Common myeloid progenitor, CD34-positive (primary cell): ENCODE data around the gene MMS19.

Experiments
- CTCF ChIA-PET: fragments of 350-600 bp; sonication (Branson Sonifier 250); formaldehyde crosslinking; loops from one replicate; lab custom pipeline; 2021; ENCODE audit warnings: antibody characterized with exemption; lab: Charles Lee
- POLR2A ChIA-PET: fragments of 350-600 bp; sonication (Branson Sonifier 250); formaldehyde crosslinking; loops from one replicate; lab custom pipeline; 2021; ENCODE audit warnings: antibody characterized with exemption; lab: Charles Lee
- DNase-seq, 3 donors: peaks; one replicate each; pipeline versions ENCODE4 v3.0.0 to v3.0.0-alpha.2; 2013
- H3K27ac ChIP-seq, 2 experiments: 1 replicate in 1 of 2; 2 replicates in 1 of 2; pipeline ENCODE4 v1.7.0; 2013; ENCODE audit warnings: inconsistent platforms in 2 of 2, low read length in 2 of 2, mild to moderate bottlenecking in 2 of 2, low read depth in 1 of 2, moderate library complexity in 1 of 2; ENCODE audit not compliant: severe bottlenecking in 2 of 2, insufficient read depth in 1 of 2, poor library complexity in 1 of 2
- H3K27me3 ChIP-seq, 5 experiments: replicated peaks in 2 of 5; 1 replicate in 3 of 5; 2 replicates in 2 of 5; pipeline versions ENCODE4 v1.6.1 to v1.7.0; 2013; ENCODE audit warnings: low read length in 4 of 5, mild to moderate bottlenecking in 2 of 5, moderate library complexity in 2 of 5, inconsistent platforms in 1 of 5; ENCODE audit not compliant: insufficient read depth in 5 of 5, control insufficient read depth in 4 of 5
- H3K36me3 ChIP-seq, 4 experiments: 1 replicate in 2 of 4; 2 replicates in 2 of 4; pipeline versions ENCODE4 v1.6.1 to v1.7.0; 2013; ENCODE audit warnings: low read length in 3 of 4, control low read depth in 1 of 4, mild to moderate bottlenecking in 1 of 4; ENCODE audit not compliant: control insufficient read depth in 4 of 4, insufficient read depth in 4 of 4
- H3K4me1 ChIP-seq, 4 experiments: 1 replicate in 3 of 4; 2 replicates in 1 of 4; pipeline versions ENCODE4 v1.6.1 to v1.7.1; 2013; ENCODE audit warnings: low read length in 3 of 4, mild to moderate bottlenecking in 3 of 4, control low read depth in 1 of 4, inconsistent platforms in 1 of 4, moderate library complexity in 1 of 4; ENCODE audit not compliant: control insufficient read depth in 4 of 4, insufficient read depth in 4 of 4; ENCODE audit errors: control extremely low read depth in 1 of 4
- H3K4me3 ChIP-seq, 7 experiments: 1 replicate in 4 of 7; 2 replicates in 3 of 7; pipeline versions ENCODE4 v1.5.1 to v1.7.0; 2013; ENCODE audit warnings: mild to moderate bottlenecking in 7 of 7, low read length in 6 of 7, moderate library complexity in 6 of 7, inconsistent platforms in 2 of 7, low read depth in 2 of 7, control low read depth in 1 of 7; ENCODE audit not compliant: insufficient read depth in 4 of 7, control insufficient read depth in 1 of 7; ENCODE audit errors: extremely low read depth in 1 of 7
- H3K9me3 ChIP-seq, 5 experiments: 1 replicate in 4 of 5; 2 replicates in 1 of 5; pipeline versions ENCODE4 v1.6.1 to v1.7.1; 2013; ENCODE audit warnings: low read length in 4 of 5, mild to moderate bottlenecking in 2 of 5, inconsistent platforms in 1 of 5, low read depth in 1 of 5, moderate library complexity in 1 of 5; ENCODE audit not compliant: control insufficient read depth in 4 of 5, insufficient read depth in 2 of 5; ENCODE audit errors: control extremely low read depth in 1 of 5
- WGBS: methylation state at CpG from one replicate; pipeline ENCODE4 v1.1.5; 2013; ENCODE audit not compliant: insufficient coverage; 5-methylcytosine and 5-hydroxymethylcytosine counted together

MMS19 gene

DNA sequence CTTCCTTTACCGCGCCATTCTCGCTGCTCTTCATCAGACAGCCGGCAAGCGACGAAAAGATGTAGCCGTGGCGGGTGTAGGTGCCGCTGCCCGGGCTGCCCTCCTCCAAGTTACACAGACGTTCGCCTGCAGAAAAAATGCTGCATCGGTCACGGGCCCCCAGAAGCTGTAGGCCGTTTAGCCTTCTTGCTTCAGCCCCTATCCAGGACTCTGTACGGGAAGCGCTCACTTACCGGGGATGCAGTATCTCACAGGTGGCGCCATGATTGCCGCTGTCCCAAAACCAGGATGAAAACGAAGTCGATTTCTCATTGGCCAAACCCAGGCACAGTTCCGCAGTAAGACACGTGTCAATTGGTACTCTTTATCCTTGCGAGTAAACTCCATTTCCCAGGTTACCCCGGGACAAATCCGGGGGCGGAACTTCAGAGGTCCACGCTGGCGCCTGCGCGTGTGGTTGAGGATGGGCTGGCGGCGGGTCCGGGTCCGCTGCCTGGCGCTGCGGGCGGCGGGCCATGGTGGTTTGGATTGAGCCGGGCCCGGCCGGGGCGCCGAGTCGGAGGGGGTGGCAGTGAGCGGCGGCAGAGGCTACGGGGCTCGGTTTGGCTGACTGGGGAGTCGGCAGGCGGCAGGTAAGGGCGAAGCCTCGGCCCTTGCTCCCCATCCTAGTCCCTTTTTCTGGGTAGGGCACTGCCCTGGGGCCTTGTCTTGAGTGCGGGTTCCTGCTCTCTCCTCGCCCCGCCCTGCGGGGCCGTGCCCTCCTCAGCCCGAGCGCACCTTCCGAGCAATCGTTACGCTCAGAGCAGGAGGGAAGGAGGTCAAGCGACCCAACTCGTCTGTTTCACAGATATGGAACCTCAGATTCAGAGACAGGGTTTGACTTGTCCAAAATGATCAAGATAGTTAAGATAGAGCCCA lies 52.2 kb downstream of the MMS19 start, which contains the start of the genes EXOSC1 and ZDHHC16:
EXOSC1 (minus strand) TSS at position 285 of the 918 bp plus-strand sequence; CDS start at position 264, 21 bp downstream.
ZDHHC16 (plus strand) TSS at position 454 of the 918 bp plus-strand sequence. CDS start 5,501 bp downstream, outside the sequence.
- H3K36me3 ChIP-seq = peaks cover 2 to 20% (median 9%) of the 10 kb centered on the region in 4 experiments
- H3K9me3 ChIP-seq = no peaks in the 10 kb centered on the region
- H3K4me1 ChIP-seq = peaks cover 9 to 30% (median 19%) of the 10 kb centered on the region in 4 experiments
- CTCF ChIA-PET = interaction anchor here (1.1 to 1.5 kb wide), 5 partner anchors 9 to 181 kb away, joined by 3 to 4 read pairs (median 3); partner anchors contain the start of gene RRP12
- WGBS = under 1% methylated on average over 62 of the region's 66 CpGs
- peak within 1 kb of the TSS; percentile 64 to 79 for H3K27ac ChIP-seq
- H3K4me3 ChIP-seq = peak within 1 kb of the TSS; percentile 86 to 99 (median 92)
- no peaks in the 10 kb centered on the region for H3K27me3 ChIP-seq
- DNase-seq = peak; percentile 92 to 96 (median 94)
- POLR2A ChIA-PET = no interaction called here

DNA sequence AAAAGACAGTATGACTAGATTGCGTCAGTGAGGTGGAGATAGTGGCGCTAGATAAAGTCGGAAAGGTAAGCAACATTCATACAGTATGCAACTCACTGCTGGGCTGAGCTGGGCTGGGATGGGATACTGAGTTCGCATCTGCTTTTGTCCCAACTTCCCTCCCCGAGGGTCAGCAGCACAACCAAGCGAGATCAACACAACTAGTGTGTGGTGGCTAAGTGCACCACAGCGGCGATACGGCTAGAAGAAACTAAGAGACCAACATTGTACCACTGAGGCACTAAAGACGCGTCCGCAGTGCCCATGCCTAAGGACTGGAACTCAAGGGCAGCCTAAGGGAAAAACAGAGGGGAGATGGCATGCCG lies 52.9 kb downstream of the MMS19 start:
- ChIA-PET POLR2A (no interaction called here), CTCF (interaction anchor here (0.7 to 1.5 kb wide), 7 partner anchors 9 to 44 kb away, joined by 3 to 4 read pairs (median 3); partner anchors contain the start of gene RRP12)
- H3K27ac ChIP-seq = peak overlapping the region; percentile 64 to 79
- WGBS = 5% methylated on average over 11 of the region's 13 CpGs
- peaks cover 9 to 30% (median 19%) of the 10 kb centered on the region in 4 experiments for H3K4me1 ChIP-seq
- peaks cover 0 to 17% (median 11%) of the 10 kb centered on the region in 4 experiments for H3K36me3 ChIP-seq
- DNase-seq = no peak
- H3K9me3 ChIP-seq = no peaks in the 10 kb centered on the region
- H3K27me3 ChIP-seq = no peaks in the 10 kb centered on the region
- H3K4me3 ChIP-seq = peak overlapping the region; percentile 86 to 99 (median 92)

DNA sequence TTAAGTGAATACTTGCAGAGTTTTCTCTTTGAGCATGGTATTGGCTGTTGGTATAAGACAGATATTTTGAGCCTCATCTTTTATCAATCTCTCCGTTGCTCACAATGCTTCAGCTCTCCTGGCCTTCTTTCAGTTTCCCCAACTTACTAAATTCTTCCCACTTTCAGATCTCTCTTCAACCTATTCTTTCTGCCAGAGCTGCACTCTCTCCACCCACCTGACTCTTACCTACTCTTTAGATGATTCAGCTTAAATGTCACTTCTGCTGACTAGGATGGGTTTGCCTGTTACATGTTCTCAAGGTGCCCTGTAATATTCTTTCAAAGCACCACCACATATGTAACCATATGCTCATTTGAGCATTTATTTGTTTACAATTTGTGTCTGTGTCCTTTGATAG lies 54.0 kb downstream of the MMS19 start:
- Histone ChIP-seq H3K4me3 (no peak overlapping the region), H3K9me3 (no peaks in the 10 kb centered on the region), H3K36me3 (peaks cover 2 to 18% (median 15%) of the 10 kb centered on the region in 4 experiments), H3K27ac (no peak overlapping the region), H3K27me3 (no peaks in the 10 kb centered on the region), H3K4me1 (peaks cover 9 to 30% (median 19%) of the 10 kb centered on the region in 4 experiments)
- DNase-seq = no peak
- POLR2A ChIA-PET = no interaction called here
- WGBS = 100% methylated on average over 1 of the region's 1 CpG
- CTCF ChIA-PET = interaction anchor here (0.7 to 1.5 kb wide), 6 partner anchors 11 to 44 kb away, joined by 3 to 4 read pairs (median 4); no protein-coding TSS in a partner anchor

DNA sequence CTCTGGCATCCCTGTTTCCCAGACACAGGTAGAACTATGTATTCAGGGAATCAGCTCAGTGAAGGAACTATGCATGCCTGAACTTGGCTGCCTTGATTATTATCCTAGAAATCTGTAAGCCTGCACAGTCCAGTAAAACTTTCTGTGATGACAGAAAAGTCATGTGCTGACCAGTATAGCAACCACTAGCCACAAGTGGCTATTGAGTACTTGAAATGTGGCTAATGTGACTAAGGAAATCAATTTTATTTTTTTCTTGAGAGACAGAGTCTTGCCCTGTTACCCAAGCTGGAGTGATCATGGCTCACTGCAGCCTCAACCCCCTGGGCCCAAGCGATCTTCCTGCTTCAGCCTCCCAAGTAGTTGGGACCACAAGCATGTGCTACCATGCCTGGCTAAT lies 55.9 kb downstream of the MMS19 start:
- Histone ChIP-seq H3K27me3 (no peaks in the 10 kb centered on the region), H3K9me3 (no peaks in the 10 kb centered on the region), H3K4me1 (peaks cover 9 to 24% (median 19%) of the 10 kb centered on the region in 4 experiments), H3K27ac (no peak overlapping the region), H3K36me3 (peaks cover 2 to 30% (median 24%) of the 10 kb centered on the region in 4 experiments), H3K4me3 (no peak overlapping the region)
- ChIA-PET POLR2A (no interaction called here), CTCF (interaction anchor here (0.6 to 1.4 kb wide), 4 partner anchors 8 to 39 kb away, joined by 3 to 6 read pairs (median 3); no protein-coding TSS in a partner anchor)
- no peak for DNase-seq
- 100% methylated on average over 1 of the region's 1 CpG for WGBS

DNA sequence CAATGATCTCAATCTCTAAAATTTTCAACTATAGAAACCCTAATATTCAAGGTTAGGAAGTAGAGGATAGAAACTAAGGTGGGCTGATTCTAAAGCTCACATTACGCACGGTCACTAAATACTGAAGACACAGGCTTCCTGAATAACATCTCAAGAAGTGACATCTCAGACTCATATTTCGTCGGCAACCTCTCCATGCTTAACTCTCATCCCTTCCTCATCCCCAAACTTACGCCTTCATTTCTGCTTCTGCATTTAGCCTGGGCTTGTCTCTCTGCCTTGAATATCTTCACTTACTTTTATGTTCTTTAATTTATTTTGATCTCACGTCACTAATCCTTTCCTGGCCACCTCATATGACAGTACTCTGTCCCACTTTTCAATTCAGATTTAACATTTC lies 63.0 kb downstream of the MMS19 start:
- Histone ChIP-seq H3K4me1 (no peaks in the 10 kb centered on the region), H3K4me3 (no peak overlapping the region), H3K27ac (no peak overlapping the region), H3K9me3 (no peaks in the 10 kb centered on the region), H3K36me3 (peaks cover 13 to 71% (median 53%) of the 10 kb centered on the region in 4 experiments), H3K27me3 (no peaks in the 10 kb centered on the region)
- ChIA-PET POLR2A (no interaction called here), CTCF (interaction anchor here (1.1 kb wide), 1 partner anchor 10 kb away, joined by 3 read pairs; no protein-coding TSS in a partner anchor)
- WGBS = 100% methylated on average over 3 of the region's 6 CpGs
- DNase-seq = no peak

DNA sequence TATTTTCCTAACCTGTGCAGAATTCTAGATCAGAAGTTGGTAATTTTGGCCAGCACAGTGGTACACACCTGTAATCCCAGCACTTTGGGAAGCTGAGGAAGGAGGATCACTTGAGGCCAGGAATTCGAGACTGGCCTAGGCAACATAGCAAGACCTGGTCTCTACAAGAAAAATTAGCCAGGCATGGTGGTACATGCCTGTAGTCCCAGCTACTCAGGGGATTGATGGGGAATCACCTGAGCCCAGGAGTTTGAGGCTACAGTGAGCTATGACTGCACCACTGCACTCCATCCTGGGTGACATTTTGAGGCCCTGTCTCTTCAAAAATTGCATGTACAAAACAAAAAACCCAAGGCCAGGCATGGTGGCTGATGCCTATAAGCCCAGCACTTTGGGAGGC lies 63.7 kb downstream of the MMS19 start:
- H3K4me3 ChIP-seq = no peak overlapping the region
- DNase-seq = no peak
- peaks cover 11 to 70% (median 57%) of the 10 kb centered on the region in 4 experiments for H3K36me3 ChIP-seq
- ChIA-PET CTCF (interaction anchor here (1.1 to 2.2 kb wide), 3 partner anchors 8 to 21 kb away, joined by 3 to 10 read pairs (median 3); no protein-coding TSS in a partner anchor), POLR2A (no interaction called here)
- H3K9me3 ChIP-seq = no peaks in the 10 kb centered on the region
- H3K4me1 ChIP-seq = no peaks in the 10 kb centered on the region
- WGBS = 100% methylated on average over 1 of the region's 1 CpG
- no peaks in the 10 kb centered on the region for H3K27me3 ChIP-seq
- H3K27ac ChIP-seq = no peak overlapping the region
